A673 (cell line): Measurements from ENCODE around the gene CDC73. TPM values are rescaled to one million over a fixed set of nuclear protein-coding genes. Genes with fewer than 3 reads are reported as not detected.

Source experiments
- BruUV-seq: library from RNA; stranded (reverse); fragments of 400-500 nt; replicated peaks from 2 replicates; lab custom pipeline; 2021; lab: Mats Ljungman, UMichigan
- CTCF ChIA-PET: fragments of 300-600 bp; sonication (Branson Sonifier 250); formaldehyde crosslinking; loops from one replicate; lab custom pipeline; 2022; ENCODE audit warnings: antibody characterized with exemption; lab: Charles Lee
- POLR2A ChIA-PET: fragments of 300-600 bp; sonication (Branson Sonifier 250); formaldehyde crosslinking; loops from one replicate; lab custom pipeline; 2022; ENCODE audit warnings: antibody characterized with exemption; ENCODE audit not compliant: low non-redundant PET; lab: Charles Lee
- DNase-seq: peaks from one replicate; pipeline ENCODE4 v3.0.0-alpha.2; 2015; ENCODE audit warnings: low spot score
- H3K27ac ChIP-seq: fragments of 200-600 bp; sonication (generic); 2 replicates; pipeline ENCODE4 v1.5.1; 2016; ENCODE audit warnings: mixed run types, low read depth, mild to moderate bottlenecking, mixed read lengths, antibody characterized with exemption, low read length; ENCODE audit not compliant: poor library complexity, severe bottlenecking
- H3K27me3 ChIP-seq: fragments of 200-600 bp; sonication (generic); replicated peaks from 2 replicates; pipeline ENCODE4 v1.6.1; 2017; ENCODE audit warnings: mixed run types, low read depth, mild to moderate bottlenecking, mixed read lengths, antibody characterized with exemption, low read length; ENCODE audit not compliant: insufficient read depth, poor library complexity
- H3K36me3 ChIP-seq: fragments of 200-600 bp; sonication (generic); 2 replicates; pipeline ENCODE4 v1.6.1; 2016; ENCODE audit warnings: mixed run types, mild to moderate bottlenecking, mixed read lengths, antibody characterized with exemption, low read length; ENCODE audit not compliant: insufficient read depth, poor library complexity, severe bottlenecking
- H3K4me1 ChIP-seq: fragments of 200-600 bp; sonication (generic); 2 replicates; pipeline ENCODE4 v1.6.1; 2017; ENCODE audit warnings: mixed run types, mild to moderate bottlenecking, mixed read lengths, antibody characterized with exemption, low read length; ENCODE audit not compliant: insufficient read depth, poor library complexity, severe bottlenecking
- H3K4me3 ChIP-seq: fragments of 200-600 bp; sonication (generic); 2 replicates; pipeline ENCODE4 v1.5.1; 2016; ENCODE audit warnings: low read depth, mixed run types, mild to moderate bottlenecking, mixed read lengths, low read length; ENCODE audit not compliant: poor library complexity, severe bottlenecking
- H3K9me3 ChIP-seq: fragments of 200-600 bp; sonication (generic); 2 replicates; pipeline ENCODE4 v1.6.1; 2016; ENCODE audit warnings: mixed run types, low read depth, mild to moderate bottlenecking, mixed read lengths, antibody characterized with exemption, low read length; ENCODE audit not compliant: poor library complexity, severe bottlenecking
- CTCF ChIP-seq: fragments of 300-800, 200-600 bp; sonication (generic); conservative IDR thresholded peaks from 2 replicates; pipeline ENCODE4 v1.5.1; 2017; ENCODE audit warnings: low read depth, mild to moderate bottlenecking, antibody characterized with exemption, low read length, moderate library complexity, mixed read lengths
- EZH2 ChIP-seq: fragments of 200-600 bp; sonication (generic); IDR thresholded peaks from 2 replicates; pipeline ENCODE4 v1.6.1; 2017; ENCODE audit warnings: borderline replicate concordance, low read depth, mild to moderate bottlenecking, mixed read lengths, antibody characterized with exemption, low read length; ENCODE audit not compliant: poor library complexity, severe bottlenecking
- intact Hi-C: fragments of 100-400 bp; cut with micrococcal nuclease; formaldehyde crosslinking; loops from one replicate; pipeline ENCODE4 v1.10.0; 2022; ENCODE audit not compliant: unreplicated experiment
- total RNA-seq: library from RNA; stranded (reverse); gene quantifications from 2 replicates; pipeline ENCODE4 v1.2.3, GENCODE V29; 2021

The CDC73 gene
- total RNA-seq, 1 experiment from 2014 or later: 71.0 TPM

GRCh38 chr1:193237381-193237978, 115.6 kb downstream of the CDC73 start:
- TF ChIP-seq CTCF (no peak), EZH2 (no peak)
- intact Hi-C loops: no loop called here
- no peaks in the 10 kb centered on the region for H3K9me3 ChIP-seq
- DNase-seq: no peak
- ChIA-PET CTCF (no interaction called here), POLR2A (no interaction called here)
- no peak overlapping the region for H3K27ac ChIP-seq
- no TSS peak for BruUV-seq
- H3K36me3 ChIP-seq: peaks cover 6% of the 10 kb centered on the region
- no peak overlapping the region for H3K4me3 ChIP-seq
- H3K4me1 ChIP-seq: no peaks in the 10 kb centered on the region
- no peaks in the 10 kb centered on the region for H3K27me3 ChIP-seq

- no peak for DNase-seq
- BruUV-seq: no TSS peak
- Histone ChIP-seq H3K4me3 (no peak overlapping the region), H3K36me3 (peaks cover 6% of the 10 kb centered on the region), H3K9me3 (no peaks in the 10 kb centered on the region), H3K4me1 (no peaks in the 10 kb centered on the region), H3K27ac (no peak overlapping the region), H3K27me3 (no peaks in the 10 kb centered on the region)
- ChIA-PET POLR2A (no interaction called here), CTCF (no interaction called here)
- intact Hi-C loops: no loop called here
- no peak for TF ChIP-seq CTCF
- no peak for TF ChIP-seq EZH2
Observed at GRCh38 chr1:193240609-193241008, 118.8 kb downstream of the CDC73 start.

GRCh38 chr1:193241132-193241827, 119.4 kb downstream of the CDC73 start:
- H3K9me3 ChIP-seq: no peaks in the 10 kb centered on the region
- no peak for DNase-seq
- POLR2A ChIA-PET: no interaction called here
- intact Hi-C loops: no loop called here
- BruUV-seq: no TSS peak
- no peak overlapping the region for H3K27ac ChIP-seq
- no peak overlapping the region for H3K4me3 ChIP-seq
- TF ChIP-seq CTCF: no peak
- TF ChIP-seq EZH2: no peak
- CTCF ChIA-PET: no interaction called here
- H3K36me3 ChIP-seq: no peaks in the 10 kb centered on the region
- no peaks in the 10 kb centered on the region for H3K4me1 ChIP-seq
- H3K27me3 ChIP-seq: no peaks in the 10 kb centered on the region
